ENCODE results near the gene ZNF568. TPM values are rescaled to one million over a fixed set of nuclear protein-coding genes. Genes with fewer than 3 reads are reported as not detected.

The ZNF568 gene
- 9.1 TPM for total RNA-seq
- long read RNA-seq, transcript ZNF568-201 (7 exons, 2,441 nt) = major isoform, 6 of 17 reads
- long read RNA-seq, partial matches to known transcripts = 1 of 17 reads
- long read RNA-seq, other reads (novel, unspliced or antisense) = 3 of 17 reads

- peak; percentile 95 for DNase-seq (ENCODE audit: low spot score)
Measured at GRCh38 chr19:36915992-36916830, at the start of gene ZNF568, which contains the start of gene ZNF829. Gene ZNF568 (plus strand): TSS chr19:36916332. CDS start chr19:36922771, 6,439 bp downstream. Gene ZNF829 (minus strand): TSS chr19:36916291. CDS start chr19:36915167, 1,124 bp downstream.

- no peak for DNase-seq (ENCODE audit: low spot score)
Measured at GRCh38 chr19:36876993-36877938, 38.9 kb upstream of the ZNF568 start.

GRCh38 chr19:36891768-36892357 is 24.3 kb upstream of the ZNF568 start:
- DNase-seq (ENCODE audit: low spot score) = no peak

DNA sequence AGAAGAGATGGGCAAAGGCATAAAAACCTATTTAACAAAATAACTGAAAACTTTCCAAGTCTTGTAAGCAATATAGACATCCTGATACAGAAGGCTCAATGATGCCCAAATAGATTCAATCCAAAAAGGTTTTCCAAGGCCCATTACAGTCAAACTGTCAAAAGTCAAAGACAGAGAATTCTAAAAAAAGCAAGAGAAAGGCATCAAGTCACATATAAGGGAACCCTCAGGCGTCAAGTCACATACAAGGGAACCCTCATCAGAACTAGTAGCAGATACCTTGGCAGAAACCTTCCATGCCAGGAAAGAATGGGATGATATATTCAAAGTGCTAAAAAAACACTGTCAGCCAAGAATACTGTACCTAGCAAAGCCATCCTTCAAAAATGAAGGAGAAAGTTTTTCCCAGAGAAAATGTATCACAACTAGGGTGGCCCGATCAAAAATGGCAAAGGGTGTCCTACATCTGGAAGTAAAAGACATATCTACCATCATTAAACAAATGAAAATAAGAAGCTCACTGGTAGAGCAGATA is 21.2 kb upstream of the ZNF568 start:
- DNase-seq (ENCODE audit: low spot score) = no peak

DNA sequence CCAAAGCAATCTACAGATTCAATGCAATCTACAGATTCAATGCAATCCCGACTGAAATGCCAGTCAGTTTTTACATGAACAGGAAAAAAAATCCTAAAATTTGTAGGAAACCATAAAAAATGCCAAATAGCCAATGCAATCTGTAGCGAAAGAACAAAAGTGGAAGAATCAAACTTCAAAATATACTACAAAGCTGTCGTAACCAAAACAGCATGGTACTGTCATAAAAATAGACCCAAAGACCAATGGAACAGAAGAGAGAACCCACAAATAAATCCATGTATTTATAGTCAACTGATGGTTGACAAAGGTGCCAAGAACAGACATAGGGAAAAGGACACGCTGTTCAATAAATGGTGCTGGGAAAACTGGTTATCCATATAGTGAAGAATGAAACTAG is 17.7 kb upstream of the ZNF568 start:
- DNase-seq (ENCODE audit: low spot score) = no peak

- DNase-seq (ENCODE audit: low spot score) = no peak
Measured at GRCh38 chr19:36916991-36917390, 859 bp downstream of the ZNF568 start.

DNA sequence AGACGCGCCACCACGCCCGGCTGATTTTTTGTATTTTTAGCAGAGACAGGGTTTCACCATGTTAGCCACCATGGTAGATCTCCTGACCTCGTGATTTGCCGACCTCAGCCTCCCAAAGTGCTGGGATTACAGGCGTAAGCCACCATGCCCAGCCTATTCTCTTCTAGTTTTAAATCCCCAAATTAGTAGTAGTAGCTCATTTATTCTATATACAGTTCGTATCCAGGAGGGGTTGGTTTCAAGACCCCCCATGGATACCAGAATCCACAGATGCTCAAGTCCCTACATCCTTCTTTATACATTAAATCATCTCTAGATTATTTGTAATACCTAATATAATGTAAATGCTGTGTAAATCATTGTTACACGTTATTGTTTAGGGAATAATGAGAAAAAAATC is 2.0 kb downstream of the ZNF568 start:
- DNase-seq (ENCODE audit: low spot score) = no peak

DNA sequence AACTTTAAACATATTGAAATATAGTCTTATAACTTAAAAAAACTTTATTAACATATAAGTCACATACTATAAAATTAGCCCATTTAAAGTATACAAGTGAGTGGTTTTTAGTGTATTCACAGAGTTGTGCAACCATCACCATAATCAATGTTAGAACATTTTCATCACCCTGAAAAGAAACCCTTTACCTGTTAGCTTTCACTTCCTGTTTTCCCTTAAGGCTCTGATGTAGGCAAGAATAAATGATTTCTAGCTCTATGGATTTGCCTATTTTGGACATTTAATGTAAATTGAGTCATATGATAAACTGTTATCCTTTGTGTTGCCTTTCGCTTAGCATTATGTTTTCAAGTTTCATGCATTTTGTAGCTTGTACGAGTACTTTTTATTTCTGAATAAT is 15.6 kb downstream of the ZNF568 start:
- DNase-seq (ENCODE audit: low spot score) = no peak

DNA sequence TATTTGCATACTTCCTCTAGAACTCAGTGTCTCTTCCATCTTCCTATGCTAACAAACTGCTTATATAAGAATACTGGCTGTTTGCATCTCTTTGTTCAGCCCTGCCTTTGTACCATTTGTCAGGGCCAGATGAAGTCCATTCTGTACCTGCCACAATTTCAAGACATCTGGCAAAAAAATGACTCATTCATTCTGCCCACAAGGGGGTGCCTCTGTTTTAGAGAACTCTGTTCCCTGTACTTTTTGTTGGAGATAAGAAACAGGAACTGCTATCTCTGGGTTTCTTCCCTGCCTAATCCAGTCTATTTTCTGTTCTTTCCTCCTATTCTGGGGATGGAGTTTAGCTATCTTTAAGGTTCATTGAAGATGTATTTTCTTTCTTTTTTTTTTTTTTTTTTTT is 23.0 kb downstream of the ZNF568 start:
- no peak for DNase-seq (ENCODE audit: low spot score)

DNA sequence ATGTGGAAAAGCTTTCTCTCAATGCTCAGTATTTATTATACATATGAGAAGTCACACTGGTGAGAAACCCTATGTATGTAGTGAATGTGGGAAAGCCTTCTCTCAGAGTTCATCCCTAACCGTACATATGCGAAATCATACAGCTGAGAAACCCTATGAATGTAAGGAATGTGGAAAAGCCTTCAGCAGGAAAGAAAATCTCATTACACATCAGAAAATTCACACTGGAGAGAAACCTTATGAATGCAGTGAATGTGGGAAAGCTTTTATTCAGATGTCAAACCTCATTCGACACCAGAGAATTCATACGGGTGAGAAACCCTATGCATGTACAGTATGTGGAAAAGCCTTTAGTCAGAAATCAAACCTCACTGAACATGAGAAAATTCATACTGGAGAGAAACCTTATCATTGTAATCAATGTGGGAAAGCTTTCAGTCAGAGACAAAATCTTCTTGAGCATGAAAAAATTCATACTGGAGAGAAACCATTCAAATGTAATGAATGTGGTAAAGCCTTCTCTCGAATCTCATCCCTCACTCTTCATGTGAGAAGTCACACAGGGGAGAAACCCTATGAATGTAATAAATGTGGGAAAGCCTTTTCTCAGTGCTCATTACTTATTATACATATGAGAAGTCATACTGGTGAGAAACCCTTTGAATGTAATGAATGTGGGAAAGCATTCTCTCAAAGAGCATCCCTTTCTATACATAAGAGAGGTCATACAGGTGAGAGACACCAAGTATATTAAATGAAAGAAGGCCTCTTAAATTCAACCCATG is 34.4 kb downstream of the ZNF568 start:
- no peak for DNase-seq (ENCODE audit: low spot score)

GRCh38 chr19:36962346-36962745 is 46.2 kb downstream of the ZNF568 start:
- no peak for DNase-seq (ENCODE audit: low spot score)

DNA sequence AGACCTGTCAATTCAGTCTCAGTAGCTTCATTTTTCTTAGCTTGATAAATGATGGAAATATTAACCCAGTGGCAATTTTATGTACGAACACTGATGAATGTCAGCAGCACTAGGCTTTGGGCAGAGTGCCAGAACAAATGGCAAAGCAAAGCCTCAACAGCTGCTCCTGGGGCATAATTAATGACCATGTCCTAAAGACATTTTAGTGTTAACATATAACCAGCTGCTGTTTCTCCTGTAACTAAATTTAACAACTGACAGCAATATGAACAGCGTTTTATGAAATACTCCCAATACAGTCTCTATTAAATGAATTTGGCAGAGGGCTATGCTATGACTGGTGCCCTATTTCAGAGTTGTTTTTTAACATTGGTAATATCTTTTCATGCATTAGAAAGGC is 47.1 kb downstream of the ZNF568 start:
- no peak for DNase-seq (ENCODE audit: low spot score)

DNA sequence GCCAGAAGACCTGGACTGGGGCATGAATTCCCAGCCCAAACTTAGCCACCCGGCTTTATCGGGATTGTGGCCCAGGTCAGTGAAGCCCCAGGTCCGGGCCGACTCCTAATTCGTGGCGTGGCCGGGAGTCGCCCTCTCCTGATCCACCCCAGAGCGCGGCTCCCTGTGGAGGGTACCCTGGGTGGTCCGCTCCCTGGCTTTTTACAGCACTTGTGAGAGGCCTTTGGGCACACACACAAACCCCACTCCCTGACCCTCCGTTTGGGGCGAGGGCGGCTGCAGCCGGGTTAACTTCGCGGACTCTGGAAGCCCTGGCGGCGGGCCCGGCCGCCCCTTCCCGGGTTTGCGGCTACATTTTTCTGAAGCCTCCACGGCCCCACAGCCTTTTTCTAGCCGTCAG is 56.4 kb downstream of the ZNF568 start:
- no peak for DNase-seq (ENCODE audit: low spot score)

DNA sequence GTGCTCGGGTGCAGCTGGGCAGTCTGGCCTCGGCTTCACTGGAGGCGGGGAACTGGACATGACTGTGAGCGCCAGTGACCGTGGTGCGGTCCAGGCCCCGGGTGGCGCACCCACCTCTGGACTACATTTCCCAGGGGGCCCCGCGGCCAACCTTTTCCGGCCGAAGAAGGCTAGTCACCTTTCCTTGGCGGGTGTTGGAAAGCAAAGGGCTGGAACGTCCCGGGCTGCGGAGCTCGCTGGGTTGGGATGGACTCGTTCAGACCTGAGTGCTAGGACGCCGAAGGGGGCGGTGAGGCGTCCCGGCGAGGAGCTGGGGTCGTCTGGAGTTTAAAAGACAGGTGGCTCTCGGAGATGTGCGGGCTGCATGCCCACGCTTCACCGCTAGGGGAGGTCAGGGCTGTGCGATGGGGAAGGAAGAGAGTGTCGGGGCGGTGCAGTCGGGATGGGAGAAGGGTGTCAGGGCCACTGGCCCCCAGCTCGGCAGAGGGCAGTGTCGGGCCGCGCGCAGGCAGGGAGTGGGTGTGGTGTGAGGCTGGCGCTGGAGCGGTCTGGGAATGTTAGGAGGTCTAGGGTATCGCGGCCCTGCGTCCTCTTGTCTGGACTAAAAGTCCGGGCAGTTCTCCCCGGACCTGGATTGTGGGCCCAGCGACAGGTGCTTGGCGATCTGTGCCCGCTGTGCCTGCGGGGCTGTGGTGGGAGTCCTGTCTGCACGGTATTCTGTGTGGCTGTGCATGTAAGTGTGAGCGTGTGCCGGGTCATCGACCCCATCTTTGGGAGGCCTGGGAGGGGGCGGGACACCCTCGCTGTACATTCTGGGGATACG is 57.1 kb downstream of the ZNF568 start:
- DNase-seq (ENCODE audit: low spot score) = peak; percentile 92

- no peak for DNase-seq (ENCODE audit: low spot score)
Measured at GRCh38 chr19:36973844-36974195, 57.7 kb downstream of the ZNF568 start.

- no peak for DNase-seq (ENCODE audit: low spot score)
Measured at GRCh38 chr19:36986131-36986530, 70.0 kb downstream of the ZNF568 start.

DNA sequence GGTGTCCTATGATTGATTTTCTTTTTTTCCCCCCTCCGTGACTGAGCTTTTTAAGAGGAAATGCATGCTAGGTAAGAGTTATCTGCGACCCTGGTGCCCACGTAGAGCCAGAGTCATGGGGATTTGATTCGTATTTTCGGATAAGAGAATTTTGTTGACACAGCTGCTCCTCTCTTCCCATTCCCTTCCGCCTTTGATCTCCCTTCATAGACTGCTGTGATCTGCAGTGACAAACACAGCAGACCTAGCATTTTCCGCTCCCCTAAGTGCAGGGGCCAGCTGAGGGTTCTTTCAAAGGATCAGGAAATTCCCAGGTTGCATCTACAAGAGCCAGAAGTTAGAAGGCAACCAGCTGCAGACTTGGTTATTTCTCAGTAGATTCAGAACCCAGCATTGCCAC is 70.5 kb downstream of the ZNF568 start:
- DNase-seq (ENCODE audit: low spot score) = no peak

- no peak for DNase-seq (ENCODE audit: low spot score)
Measured at GRCh38 chr19:36987091-36987490, 71.0 kb downstream of the ZNF568 start.

GRCh38 chr19:36997152-36997842 is 81.2 kb downstream of the ZNF568 start:
- DNase-seq (ENCODE audit: low spot score) = no peak

All from mesenteric fat pad (tissue), 1 donor.